ENCODE results near the gene NKAIN4.

GRCh38 chr20:63215101-63216040 lies 38.9 kb downstream of the NKAIN4 start:
- TF ChIP-seq ELF4 (IDR thresholded peaks at IDR 0.05) (no peak), ZNF384 (IDR thresholded peaks at IDR 0.05) (no peak), NFRKB (IDR thresholded peaks at IDR 0.05) (no peak), FOXK2 (IDR thresholded peaks at IDR 0.05) (no peak), PKNOX1 (IDR thresholded peaks at IDR 0.05) (no peak), TARDBP (IDR thresholded peaks at IDR 0.05) (no peak), SP1 (IDR thresholded peaks at IDR 0.05) (no peak), ARNT (IDR thresholded peaks at IDR 0.05) (no peak), SUZ12 (IDR thresholded peaks at IDR 0.05) (no peak), FOXM1 (IDR thresholded peaks at IDR 0.05; ENCODE audit: borderline replicate concordance) (0 out of 2 replicates have a peak, but pooled peaks have one; percentile 38)
